Transverse colon (tissue), 4 donors: ENCODE measurements around the gene SLF2.

Experiments
- CTCF ChIP-seq, 5 experiments: fragments of 200-600 bp in 3 of 5; fragments of 450-650 bp in 2 of 5; sonication (generic) in 3 of 5; IDR thresholded peaks; 1 replicate in 2 of 5; 2 replicates in 3 of 5; pipeline ENCODE4 v1.5.1; 2016 to 2017; ENCODE audit warnings: antibody characterized with exemption in 5 of 5, inconsistent platforms in 3 of 5, mild to moderate bottlenecking in 2 of 5, moderate library complexity in 1 of 5
- EP300 ChIP-seq: sonication (generic); formaldehyde crosslinking; IDR thresholded peaks from one replicate; pipeline ENCODE4 v1.6.1; 2017; ENCODE audit warnings: antibody characterized with exemption, low read depth
- POLR2A ChIP-seq: fragments of 450-650 bp; IDR thresholded peaks from one replicate; pipeline ENCODE4 v1.6.1; 2016; ENCODE audit warnings: antibody characterized with exemption, mild to moderate bottlenecking, moderate library complexity
- POLR2AphosphoS5 ChIP-seq, 3 donors: sonication (generic); formaldehyde crosslinking; IDR thresholded peaks; one replicate each; pipeline ENCODE4 v1.6.1; 2016; ENCODE audit warnings: antibody characterized with exemption in 3 of 3

- TF ChIP-seq EP300 = no peak
- TF ChIP-seq CTCF (IDR thresholded peaks at IDR 0.05) = no peak
- TF ChIP-seq POLR2A = no peak
- no peak for TF ChIP-seq POLR2AphosphoS5 (IDR thresholded peaks at IDR 0.05)
Measured at GRCh38 chr10:101001659-101002035, 88.9 kb downstream of the SLF2 start.
